Activated CD4-positive, alpha-beta T cell treated with anti-CD3 and anti-CD28 coated beads, Interleukin-2, amount 50 U/mL, for 4 hours (primary cell): ENCODE results near the gene ARRDC2.
A peak's percentile ranks its signal among the peaks of the same experiment; 100 is the strongest.
"Not testable (repeated sequence)": the region's sequence is repeated elsewhere in the genome, so short reads cannot be mapped to it uniquely, and the experiment has no call there.

Experiments used
- DNase-seq, 2 experiments: peaks; one replicate each; pipeline ENCODE4 v3.0.0-alpha.2; 2020

Gene ARRDC2

DNA sequence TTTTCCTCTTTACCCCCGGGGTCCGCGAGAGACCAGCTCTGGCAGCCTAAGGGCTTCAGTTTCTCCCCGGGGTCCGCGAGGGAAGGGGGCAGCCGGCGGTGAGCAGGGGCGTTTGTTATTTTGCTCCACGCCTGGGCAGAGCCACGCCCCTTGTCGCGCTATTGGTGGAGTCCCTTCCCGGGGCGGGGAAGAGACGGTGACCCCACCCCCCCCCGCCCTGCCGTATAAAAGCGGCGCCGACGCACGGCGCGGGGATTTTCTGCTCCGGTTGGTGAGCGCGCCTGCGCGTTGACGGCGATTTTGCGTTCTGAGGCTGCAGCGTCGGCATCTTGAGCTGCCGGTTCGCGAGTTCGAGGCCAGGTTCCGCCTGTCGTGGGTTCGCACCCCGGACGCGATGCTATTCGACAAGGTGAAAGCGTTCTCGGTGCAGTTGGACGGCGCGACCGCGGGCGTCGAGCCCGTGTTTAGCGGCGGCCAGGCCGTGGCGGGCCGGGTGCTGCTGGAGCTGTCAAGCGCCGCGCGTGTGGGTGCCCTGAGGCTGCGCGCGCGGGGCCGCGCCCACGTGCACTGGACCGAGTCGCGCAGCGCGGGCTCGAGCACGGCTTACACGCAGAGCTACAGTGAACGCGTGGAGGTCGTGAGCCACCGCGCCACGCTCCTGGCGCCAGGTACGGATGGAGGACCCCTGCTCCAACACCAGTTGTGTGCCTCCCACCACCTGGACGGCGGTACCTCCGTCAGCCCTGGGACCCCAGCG, at the start of gene ARRDC2:
TSS of gene ARRDC2 (plus strand) at position 254 of the 757 bp plus-strand sequence. CDS start at position 395, 141 bp downstream.
- peak; percentile 81 to 83 for DNase-seq

DNA sequence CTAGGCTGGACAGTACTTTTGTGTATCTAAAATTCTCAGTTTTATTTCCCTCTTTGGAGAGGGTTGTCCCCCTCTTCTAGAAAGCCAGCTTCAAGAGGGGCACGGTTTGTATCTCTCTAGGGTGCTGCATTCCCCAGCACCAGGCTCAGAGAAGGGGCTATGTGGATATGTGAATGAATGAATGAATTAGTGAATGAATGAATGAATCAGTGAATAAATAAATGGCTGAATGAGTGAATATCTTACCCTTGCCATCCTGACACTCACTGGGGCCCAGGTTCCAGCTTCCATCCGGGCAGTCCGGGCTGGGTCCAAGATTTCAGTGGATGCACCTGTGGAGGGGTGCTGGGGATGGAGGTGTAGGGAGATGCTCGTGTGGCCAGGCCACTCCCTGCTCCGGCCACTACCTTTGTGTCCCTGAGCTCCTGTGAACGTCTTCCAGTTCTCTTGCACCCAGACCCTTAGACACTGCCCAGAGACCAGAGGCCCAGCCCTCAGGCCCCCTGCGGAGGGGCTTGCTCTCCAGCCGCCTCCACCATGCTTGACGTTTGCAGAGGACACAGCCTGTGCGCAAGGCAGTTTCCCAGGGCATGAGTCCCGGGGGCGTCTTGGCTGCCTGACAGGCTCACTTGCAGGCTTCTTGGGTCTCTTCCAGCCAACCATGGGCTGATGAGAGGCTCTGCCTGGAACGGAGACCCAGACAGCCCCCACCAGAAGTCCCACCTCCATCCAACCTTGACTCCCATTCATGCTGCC, 43.9 kb upstream of the ARRDC2 start:
- DNase-seq: no peak

DNA sequence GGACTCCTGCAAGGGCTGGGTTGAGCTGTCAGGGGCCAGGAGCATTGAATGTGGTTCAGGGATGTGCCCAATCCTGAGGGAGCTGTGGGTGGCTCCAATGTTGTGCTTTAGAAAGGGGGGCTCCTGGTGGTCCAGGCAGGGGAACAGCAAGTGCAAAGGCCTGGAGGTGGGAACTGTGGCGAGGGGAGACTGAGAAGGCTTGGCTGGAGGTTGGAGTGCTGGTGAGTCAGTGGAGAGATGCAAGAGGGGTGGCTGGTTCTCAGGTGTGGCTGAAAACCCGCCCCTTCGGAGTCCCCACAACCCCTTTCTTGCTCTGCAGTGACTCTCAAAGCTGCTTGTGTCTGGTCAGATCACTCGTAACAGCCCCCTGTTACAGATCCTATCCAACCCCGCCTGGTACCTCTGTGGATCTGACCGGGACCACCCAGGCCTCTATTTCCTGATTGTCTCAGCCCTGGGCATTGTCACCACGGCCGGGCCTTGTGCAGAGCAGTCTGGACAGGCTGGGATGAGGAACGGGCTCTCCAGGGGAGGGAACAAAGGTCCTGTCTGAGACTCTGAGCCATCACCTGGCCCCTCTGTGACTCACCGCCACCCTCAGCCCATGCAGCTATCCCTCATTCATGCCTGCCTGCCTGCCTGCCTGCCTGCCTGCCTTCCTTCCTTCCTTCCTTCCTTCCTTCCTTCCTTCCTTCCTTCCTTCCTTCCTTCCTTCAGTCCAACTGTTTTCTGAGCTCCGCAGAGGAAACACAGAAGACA, 42.4 kb upstream of the ARRDC2 start:
- no peak for DNase-seq

DNA sequence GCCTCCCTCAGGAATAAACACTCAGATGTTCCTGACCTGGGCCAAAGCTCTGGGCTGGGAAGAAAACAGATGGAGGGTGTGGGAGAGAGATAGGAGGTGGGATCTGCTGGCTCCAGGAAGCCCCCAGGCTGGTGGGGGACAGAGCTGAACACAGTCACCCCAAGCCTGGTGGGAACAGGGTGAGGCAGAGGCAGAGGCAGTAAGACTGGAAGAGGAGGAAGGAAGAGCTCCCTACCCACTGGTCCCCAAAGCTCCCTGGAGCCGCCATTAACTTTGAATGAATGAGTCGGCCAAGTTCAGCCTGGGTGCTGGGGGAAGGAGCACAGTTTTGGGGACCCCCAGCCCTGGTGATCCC, 41.9 kb upstream of the ARRDC2 start:
- no peak for DNase-seq

DNA sequence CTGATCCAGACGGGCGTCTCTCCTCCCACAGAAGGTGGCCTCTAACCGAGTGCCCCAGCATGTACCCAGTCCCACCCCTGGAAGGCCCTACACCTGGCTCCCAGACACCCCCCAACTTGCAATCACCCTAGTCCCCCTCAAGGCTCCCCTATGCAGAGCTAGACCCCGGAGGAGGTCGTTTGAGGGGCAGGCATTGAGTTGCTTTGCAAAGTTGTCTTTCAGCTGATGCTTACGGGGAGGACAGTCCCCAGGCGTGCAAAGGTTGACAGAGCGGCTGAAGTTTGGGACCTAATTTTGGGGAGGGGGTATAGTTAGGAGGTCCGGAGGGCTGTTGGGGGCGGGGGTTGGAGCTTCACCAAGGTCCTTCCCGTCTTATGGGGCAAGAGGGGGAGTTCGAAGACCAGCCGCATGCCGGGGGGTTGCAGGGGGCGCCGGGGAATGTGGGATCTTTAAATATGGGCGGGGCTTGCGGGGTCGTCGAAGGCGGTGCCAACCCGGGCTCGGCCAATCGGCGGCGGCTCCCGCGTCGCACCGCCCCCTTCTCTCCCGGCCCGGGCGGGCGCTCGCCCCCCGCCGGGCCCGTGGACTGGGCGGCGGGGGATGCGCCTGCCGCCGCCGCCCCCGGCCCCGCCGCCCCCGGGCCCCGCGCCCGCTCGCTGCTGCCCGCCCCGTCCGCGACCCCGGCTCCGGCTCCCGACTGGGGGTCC, 41.3 kb upstream of the ARRDC2 start, which contains the start of gene KCNN1:
TSS of gene KCNN1 (plus strand) at position 558 of the 707 bp plus-strand sequence. CDS start 6,782 bp downstream, outside the sequence.
- no peak for DNase-seq

DNA sequence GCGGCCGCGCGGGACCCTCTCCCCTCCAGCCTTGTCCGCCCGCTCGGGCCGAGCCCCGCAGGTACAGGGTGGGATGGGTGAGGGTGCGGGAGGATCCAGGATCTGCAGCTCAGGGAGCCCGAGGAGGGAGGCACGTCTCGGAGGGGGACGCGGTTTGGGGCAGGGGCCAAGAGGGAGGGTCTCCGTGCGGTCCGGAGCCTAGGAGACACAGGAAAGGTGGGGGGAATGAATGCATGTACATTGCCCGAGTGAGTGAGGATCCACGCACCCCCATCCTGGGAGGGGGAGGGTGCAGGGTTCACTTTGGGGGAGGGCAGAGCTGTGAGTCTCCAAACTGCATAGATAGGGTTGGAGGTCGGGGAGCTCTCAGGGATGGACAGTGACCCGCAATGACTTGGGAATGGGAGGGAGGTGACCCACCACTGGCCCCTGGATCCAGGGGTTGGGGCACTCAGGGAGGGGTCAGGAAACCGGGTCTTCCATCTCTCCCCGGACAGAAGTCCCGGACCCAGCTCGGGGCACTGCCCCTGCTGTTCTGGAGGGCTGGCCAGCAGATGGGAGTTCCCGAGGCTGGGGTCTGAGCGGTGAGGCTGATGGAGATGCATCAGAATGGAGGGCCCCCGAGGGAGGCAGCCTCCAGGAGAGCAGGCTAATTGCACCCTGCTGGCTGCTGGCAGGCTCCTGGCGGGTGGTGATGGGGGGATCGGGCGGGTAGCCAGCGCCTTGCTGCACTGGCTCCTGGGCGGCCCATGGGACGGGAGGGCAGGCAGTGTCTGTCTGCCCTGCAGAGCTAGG, 40.5 kb upstream of the ARRDC2 start:
- no peak for DNase-seq

DNA sequence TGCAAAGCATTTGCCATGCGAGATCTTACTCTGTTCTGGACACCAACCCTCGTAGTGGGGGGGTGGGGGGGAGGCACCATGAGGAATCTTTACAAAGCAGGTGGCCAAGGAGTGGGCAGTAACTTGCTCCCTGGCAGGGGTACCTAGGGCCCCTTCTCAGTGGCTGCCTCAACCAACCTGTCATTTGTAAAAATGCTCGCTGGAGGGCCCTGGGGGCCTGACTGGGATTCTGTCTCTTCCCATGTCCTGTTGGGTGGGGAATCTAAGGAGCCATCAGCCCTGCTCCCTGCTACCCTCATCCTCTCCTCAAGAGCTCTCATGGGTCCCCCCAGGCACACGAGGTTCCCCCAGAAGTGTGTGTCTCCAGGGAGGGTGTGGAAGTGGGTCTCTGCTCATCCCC, 39.6 kb upstream of the ARRDC2 start:
- DNase-seq: no peak

DNA sequence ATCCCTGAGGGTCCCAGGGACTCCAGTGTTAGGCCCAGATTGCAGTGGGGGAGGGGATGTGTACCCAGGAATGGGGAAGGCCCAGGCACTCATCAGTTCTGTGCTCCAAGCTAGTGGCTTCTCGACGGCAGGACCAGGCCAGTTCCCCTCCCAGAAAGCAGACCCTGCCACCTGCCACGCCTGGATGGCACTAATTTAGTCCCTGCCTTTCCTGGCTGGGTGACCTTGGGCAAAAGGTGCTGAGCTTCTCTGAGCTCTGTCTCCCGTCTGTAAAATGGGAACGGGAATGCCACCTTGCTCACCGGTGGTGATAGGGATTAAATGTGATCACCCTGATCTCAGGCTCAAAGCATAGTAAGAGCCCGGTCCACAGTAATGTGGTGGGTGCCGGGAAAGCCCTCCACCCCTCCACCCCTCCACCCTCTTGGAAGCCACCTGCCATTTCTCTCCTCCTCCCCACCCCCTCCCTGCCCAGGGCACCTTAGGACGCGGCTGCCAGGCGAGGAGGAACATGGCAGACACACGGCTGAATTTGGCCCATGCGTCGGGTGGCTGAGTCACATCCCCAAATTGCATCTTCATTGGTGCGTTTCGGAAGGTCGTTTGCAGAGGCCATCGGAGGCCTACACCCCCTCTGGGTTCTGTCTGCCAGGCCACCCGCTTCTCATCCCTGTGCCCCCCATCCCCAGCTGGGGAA, 38.7 kb upstream of the ARRDC2 start:
- no peak for DNase-seq

DNA sequence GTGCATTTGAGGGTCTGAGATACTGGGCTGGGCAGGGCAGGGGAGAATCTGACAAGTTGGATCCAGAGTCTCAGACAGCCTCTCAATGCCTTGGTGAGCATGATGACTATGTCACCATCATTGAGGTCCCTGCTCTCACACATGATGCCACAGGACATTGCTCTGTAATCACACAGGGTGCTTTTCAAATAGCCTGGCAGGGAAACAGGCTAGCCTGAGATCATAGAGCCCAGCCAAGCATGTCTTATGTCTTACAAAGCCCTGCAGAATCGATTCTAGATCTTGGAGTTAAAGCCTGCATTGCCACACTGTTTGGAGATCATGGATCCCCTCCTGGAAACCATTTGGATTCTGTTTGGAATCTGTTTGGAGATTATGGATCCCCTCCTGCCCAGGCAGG, 35.7 kb upstream of the ARRDC2 start:
- no peak for DNase-seq

DNA sequence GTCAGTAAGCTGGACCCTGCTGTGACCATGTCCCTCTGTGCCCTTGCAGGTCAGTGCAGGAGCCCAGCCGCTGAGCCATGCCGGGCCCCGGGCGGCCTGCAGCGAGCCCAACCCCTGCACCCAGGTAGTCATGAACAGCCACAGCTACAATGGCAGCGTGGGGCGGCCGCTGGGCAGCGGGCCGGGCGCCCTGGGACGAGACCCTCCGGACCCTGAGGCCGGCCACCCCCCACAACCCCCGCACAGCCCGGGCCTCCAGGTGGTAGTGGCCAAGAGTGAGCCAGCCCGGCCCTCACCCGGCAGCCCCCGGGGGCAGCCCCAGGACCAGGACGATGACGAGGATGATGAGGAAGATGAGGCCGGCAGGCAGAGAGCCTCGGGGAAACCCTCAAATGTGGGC, 34.2 kb upstream of the ARRDC2 start:
- DNase-seq: no peak

DNA sequence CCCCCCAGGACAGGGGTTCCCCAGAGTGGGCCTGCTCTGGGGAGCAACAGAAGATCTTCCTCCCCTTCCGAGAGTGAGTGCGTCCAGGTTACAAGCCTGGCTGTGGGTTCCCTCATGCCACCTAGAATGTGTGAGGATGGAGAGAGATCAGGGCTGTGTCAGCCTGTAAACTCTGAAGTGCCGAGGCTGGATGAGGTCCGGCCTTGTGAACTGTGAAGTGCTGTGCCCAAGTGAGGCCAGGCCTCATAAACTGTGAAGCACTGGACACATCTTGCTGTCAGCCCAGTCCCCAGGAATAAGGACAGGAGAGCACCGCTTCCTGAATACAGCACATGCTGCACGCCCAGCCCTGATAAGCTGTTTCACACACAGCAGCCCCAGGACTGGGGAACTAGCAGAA, 33.4 kb upstream of the ARRDC2 start:
- no peak for DNase-seq

DNA sequence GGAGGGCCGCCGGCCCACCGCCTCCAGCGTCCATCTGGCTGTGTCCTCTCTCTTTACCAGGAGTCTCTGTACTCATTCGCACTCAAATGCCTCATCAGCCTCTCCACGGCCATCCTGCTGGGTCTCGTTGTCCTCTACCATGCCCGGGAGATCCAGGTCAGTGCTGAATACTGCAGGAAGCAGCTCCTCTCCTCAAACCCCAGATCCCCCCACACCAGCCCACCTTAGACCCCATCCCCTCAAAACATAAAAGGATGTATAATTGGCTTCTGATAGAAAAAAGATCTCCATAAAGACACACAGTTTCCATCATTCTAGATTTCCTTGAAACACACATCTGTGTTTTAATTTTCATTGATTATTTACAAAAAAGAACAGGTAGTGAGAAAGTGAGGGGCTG, 32.9 kb upstream of the ARRDC2 start:
- no peak for DNase-seq

DNA sequence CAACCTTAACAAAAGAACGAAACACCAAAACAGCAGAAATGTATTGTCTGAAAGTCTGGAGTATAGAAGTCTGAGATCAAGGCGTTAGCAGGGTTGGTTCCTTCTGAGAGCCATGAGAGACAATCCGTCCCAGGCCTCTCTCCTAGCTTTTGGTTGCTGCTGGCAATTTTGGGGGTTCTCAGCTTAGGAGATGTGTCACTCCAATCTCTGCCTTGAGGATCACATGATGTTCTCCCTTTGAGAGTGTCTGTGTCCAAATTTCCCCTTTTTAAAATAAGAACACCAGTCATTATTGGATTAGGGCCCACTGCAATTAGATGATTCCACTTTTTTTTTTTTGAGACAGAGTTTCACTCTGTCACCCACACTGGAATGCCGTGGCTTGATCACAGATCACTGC, 30.9 kb upstream of the ARRDC2 start:
- DNase-seq: no peak

DNA sequence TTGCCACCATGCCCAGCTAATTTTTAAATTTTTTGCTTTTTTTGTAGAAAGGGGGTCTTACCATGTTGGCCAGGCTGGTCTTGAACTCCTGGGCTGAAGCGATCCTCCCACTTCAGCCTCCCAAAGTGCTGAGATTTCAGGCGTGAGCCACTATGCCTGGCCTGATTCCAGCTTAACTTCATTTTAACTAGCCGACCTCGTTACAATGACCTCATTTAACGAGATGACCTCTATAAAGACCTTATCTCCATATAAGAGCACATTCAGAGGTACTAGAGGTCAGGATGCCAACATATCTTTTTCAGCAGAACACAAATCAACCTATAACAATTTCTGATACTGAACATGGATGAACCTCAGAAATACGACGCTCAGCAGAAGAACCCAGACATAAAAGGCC, 30.5 kb upstream of the ARRDC2 start:
- DNase-seq: no peak

DNA sequence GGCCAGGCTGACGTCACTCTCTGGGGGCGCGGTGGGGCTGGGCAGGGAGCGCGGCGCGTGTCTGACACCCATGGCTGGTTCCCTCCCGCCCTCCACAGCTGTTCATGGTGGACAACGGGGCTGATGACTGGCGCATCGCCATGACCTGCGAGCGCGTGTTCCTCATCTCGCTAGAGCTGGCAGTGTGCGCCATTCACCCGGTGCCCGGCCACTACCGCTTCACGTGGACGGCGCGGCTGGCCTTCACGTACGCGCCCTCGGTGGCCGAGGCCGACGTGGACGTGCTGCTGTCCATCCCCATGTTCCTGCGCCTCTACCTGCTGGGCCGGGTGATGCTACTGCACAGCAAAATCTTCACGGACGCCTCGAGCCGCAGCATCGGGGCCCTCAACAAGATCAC, 26.4 kb upstream of the ARRDC2 start:
- DNase-seq: no peak

DNA sequence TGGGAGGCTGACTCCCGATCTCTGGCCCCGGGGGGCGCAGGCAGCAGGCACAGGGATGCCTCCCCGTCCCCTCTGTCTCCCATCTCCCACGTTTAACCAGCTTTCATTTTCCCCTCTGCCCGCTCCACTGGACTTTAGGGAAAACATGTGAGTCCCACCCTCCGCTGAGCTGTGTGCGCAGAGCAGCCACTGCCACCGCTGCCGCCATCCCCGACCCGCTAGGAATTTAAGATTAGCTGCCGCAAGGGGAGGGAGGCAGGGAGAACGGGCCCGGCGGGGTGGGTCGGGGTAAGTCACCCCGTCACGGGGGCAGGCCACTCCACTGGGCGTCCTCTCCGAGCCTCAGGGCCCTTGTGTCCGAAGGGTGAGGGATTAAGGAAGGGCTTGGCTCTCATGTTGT, 25.5 kb upstream of the ARRDC2 start:
- no peak for DNase-seq

DNA sequence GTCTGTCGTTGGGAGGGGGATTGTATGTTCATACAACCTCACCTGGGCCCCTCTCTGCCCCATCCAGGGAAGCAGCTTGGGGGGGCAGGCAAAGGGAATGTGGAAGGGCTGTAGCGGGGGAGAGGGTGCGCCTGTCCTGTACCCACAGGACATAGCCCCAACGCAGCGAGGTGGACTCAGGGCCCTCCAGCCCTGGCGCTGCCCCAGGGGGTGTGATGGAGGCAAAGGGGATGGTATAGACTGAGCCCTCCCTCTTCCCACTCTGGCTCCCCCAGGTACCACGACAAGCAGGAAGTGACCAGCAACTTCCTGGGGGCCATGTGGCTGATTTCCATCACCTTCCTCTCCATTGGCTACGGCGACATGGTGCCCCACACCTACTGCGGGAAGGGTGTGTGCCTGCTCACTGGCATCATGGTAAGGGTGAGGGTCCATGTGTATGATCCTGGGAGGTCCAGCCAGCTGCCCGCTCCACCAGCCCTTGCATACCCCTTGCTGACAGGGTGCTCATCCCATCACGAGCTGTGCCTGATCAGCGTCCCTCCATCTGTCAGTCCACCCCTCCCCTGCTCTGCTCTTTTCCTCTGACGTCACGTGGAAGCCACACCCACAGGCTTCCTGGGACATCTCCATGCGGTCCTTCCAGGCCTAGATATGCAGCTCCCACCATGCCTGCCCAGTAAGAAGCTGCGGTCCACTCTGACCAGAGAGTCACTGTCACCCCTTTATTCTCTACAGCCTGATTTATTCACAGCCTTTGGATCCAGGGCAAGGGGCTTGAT, 22.7 kb upstream of the ARRDC2 start:
- DNase-seq: no peak

DNA sequence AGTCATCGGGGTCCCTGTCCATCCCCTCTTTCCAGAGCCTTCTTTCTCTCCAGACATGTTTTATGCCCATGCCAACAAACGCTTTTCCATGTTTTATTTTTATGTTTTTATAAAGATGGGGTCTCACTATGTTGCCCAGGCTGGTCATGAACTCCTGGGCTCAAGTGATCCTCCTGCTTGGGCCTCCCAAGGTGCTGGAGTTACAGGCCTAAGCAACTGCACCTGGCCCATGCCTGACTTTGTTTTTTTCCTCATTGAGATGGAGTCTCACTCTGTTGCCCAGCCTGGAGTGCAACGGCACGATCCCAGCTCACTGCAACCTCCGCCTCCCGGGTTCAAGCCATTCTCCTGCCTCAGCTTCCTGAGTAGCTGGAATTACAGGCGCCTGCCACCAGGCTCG, 21.4 kb upstream of the ARRDC2 start:
- DNase-seq: not testable (repeated sequence)

DNA sequence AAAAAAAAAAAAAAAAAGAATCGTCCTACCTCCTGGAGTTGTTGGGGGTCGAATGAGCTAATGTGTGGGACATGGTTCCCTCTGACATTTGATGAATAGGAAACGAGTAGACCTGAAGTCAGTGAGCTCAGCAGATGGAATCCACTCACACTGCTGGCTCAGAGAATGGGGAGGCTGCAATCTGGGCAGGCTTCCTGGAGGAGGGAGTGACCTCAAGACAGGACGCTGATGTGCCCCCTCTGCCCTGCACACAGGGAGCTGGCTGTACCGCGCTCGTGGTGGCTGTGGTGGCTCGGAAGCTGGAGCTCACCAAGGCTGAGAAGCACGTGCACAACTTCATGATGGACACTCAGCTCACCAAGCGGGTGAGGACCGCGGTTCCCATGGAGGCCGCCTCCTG, 19.8 kb upstream of the ARRDC2 start:
- no peak for DNase-seq

DNA sequence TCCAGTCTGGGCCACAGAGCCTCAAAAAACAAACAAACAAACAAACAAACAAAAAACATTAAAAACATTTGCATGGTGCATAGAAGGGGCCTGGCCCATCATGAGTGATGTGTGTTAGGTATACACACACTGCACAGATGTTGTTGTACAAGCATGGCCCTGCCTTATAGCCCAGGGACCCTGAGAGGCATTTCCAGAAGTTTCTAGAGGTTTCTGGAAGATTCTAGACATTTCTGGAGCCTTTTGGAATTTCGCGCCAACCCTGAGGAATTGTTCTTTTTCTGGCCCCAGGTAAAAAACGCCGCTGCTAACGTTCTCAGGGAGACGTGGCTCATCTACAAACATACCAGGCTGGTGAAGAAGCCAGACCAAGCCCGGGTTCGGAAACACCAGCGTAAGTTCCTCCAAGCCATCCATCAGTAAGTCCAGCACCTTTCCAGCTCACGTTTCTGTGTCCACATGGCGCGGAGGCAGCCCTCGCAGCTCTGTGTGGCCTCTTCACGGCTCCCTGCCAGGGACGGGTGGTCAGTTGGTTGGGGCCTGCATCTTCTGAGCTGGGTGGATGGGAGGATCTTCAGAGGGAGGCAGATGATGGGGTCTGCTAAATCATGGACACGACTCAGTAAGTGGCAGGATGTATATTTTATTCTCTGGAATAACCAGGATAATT, 18.4 kb upstream of the ARRDC2 start:
- DNase-seq: no peak
